Adrenal gland (tissue), 12 donors: ENCODE results near the gene PRPF19. TPM values are rescaled to one million over a fixed set of nuclear protein-coding genes. Genes with fewer than 3 reads are reported as not detected.

Source experiments
- DNase-seq, 7 donors: peaks; one replicate each; pipeline ENCODE4 v3.0.0-alpha.2; 2019 to 2020
- H3K27ac ChIP-seq, 5 donors: fragments of 200-600 bp; sonication (generic) in 4 of 5; 1 replicate in 3 of 5; 2 replicates in 2 of 5; pipeline versions ENCODE4 v1.5.1 to v1.8.0; 2016 to 2020; ENCODE audit warnings: mild to moderate bottlenecking in 1 of 5
- H3K27me3 ChIP-seq: fragments of 200-600 bp; 2 replicates; pipeline ENCODE4 v1.8.0; 2021
- H3K36me3 ChIP-seq, 2 donors: fragments of 200-600 bp; replicated peaks in 1 of 2; 1 replicate in 1 of 2; 2 replicates in 1 of 2; pipeline versions ENCODE4 v1.5.1 to v1.8.0; 2018 to 2022
- H3K4me1 ChIP-seq, 2 donors: fragments of 200-600 bp; replicated peaks in 1 of 2; 1 replicate in 1 of 2; 2 replicates in 1 of 2; pipeline versions ENCODE4 v1.5.1 to v1.8.0; 2018 to 2021
- H3K4me3 ChIP-seq, 4 donors: fragments of 200-600 bp; sonication (generic) in 3 of 4; one replicate each; pipeline ENCODE4 v1.5.1; 2016 to 2018
- H3K9me3 ChIP-seq, 3 donors: fragments of 200-600 bp; sonication (generic) in 1 of 3; replicated peaks in 1 of 3; 1 replicate in 2 of 3; 2 replicates in 1 of 3; pipeline versions ENCODE4 v1.5.1 to v1.8.0; 2016 to 2021
- POLR2A ChIP-seq, 2 donors: fragments of 450-650 bp; IDR thresholded peaks; one replicate each; pipeline ENCODE4 v1.6.1; 2017; ENCODE audit warnings: antibody characterized with exemption in 2 of 2, mild to moderate bottlenecking in 2 of 2, moderate library complexity in 1 of 2
- WGBS, 4 donors: extraction: QIAGEN DNeasy Blood & Tissue Kit in 2 of 4; methylation state at CpG; one replicate each; pipeline versions ENCODE4 v1.1.5 to v1.1.7; 2013 to 2017; 5-methylcytosine and 5-hydroxymethylcytosine counted together
- intact Hi-C, 2 donors: fragments of 100-400 bp; cut with DNase I; formaldehyde crosslinking; loops; one replicate each; pipeline versions ENCODE4 v1.14.1 to v1.15.0; 2022 to 2023
- polyA plus RNA-seq, 3 donors: library from polyadenylated mRNA; stranded (reverse); fragments of 200-250 nt in 2 of 3; fragments of 350-450 nt in 1 of 3; fragmentation: Illumina TruSeq in 1 of 3; extraction: RNeasy Lipid Tissue Mini Kit (QIAGEN cat#74804) in 1 of 3; gene quantifications; one replicate each; pipeline ENCODE4 v1.2.3, GENCODE V29; 2013 to 2014
- total RNA-seq, 9 donors: library from RNA; depleted of rRNA in 4 of 9; stranded (reverse); fragments of >200 nt in 4 of 9; fragments of 120-200 nt in 1 of 9; fragmentation: NEBNext Ultra II Directional in 1 of 9; extraction: Animal tissue kit (Norgen Biotek cat#: 25700) in 1 of 9; gene quantifications; one replicate each; pipeline versions ENCODE4 v1.1.0 to v1.2.4, GENCODE V29; 2013 to 2023
- TF ChIP-seq, protein P1 (sequence below), 6 experiments: fragments of 450-650 bp in 4 of 6; fragments of 200-600 bp in 2 of 6; sonication (generic) in 1 of 6; IDR thresholded peaks; 1 replicate in 5 of 6; 2 replicates in 1 of 6; pipeline versions ENCODE4 v1.5.1 to v1.8.0; 2016 to 2021; ENCODE audit warnings: antibody characterized with exemption in 6 of 6, mild to moderate bottlenecking in 2 of 6, moderate library complexity in 1 of 6
- donor health status: healthy with polysubstance abuse.
- donor health status: Bipolar disorder and iron deficiency.
- donor health status: DM: yes; HTN: yes; CAD: no.
- donor health status: DM: no; HTN: no; CAD: no.
- donor health status: DM: no; HTN: no; CAD: no.
- donor health status: DM: yes; HTN: yes; CAD: no.

Gene PRPF19
- total and polyA plus RNA-seq, 12 donors, result 45.5 to 129 (median 100.0) TPM

DNA sequence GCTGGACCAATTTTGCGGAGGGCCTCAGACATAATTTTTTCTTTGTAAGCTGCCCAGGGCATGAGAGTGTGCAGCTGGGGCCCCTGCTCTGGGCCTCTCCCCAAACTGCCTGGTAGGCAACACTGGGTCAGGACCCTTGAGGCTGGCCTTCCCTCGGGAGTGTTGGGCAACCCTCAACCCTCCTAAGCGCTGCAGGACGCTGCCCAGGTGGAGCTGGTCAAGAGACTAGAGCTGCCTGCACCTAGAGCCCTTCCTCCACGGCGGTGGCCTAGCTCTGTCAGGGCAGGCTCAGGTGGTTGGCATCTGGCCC, 17.4 kb upstream of the PRPF19 start:
- intact Hi-C loops, result no loop called here
- no peaks in the 10 kb centered on the region for H3K9me3 ChIP-seq
- WGBS, 4 donors, result 47 to 65% (median 53%) methylated on average over 5 to 6 of the region's 6 CpGs
- peaks cover 0 to 34% of the 10 kb centered on the region in 2 donors for H3K36me3 ChIP-seq
- TF ChIP-seq, protein P1, sequence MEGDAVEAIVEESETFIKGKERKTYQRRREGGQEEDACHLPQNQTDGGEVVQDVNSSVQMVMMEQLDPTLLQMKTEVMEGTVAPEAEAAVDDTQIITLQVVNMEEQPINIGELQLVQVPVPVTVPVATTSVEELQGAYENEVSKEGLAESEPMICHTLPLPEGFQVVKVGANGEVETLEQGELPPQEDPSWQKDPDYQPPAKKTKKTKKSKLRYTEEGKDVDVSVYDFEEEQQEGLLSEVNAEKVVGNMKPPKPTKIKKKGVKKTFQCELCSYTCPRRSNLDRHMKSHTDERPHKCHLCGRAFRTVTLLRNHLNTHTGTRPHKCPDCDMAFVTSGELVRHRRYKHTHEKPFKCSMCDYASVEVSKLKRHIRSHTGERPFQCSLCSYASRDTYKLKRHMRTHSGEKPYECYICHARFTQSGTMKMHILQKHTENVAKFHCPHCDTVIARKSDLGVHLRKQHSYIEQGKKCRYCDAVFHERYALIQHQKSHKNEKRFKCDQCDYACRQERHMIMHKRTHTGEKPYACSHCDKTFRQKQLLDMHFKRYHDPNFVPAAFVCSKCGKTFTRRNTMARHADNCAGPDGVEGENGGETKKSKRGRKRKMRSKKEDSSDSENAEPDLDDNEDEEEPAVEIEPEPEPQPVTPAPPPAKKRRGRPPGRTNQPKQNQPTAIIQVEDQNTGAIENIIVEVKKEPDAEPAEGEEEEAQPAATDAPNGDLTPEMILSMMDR (IDR thresholded peaks at IDR 0.05), result no peak
- no peak for TF ChIP-seq POLR2A (IDR thresholded peaks at IDR 0.05)
- no peaks in the 10 kb centered on the region for H3K27me3 ChIP-seq
- DNase-seq, result no peak
- H3K27ac ChIP-seq, result no peak overlapping the region
- peak overlapping the region in 1 of 4 donors; percentile 90 for H3K4me3 ChIP-seq
- peaks cover 15 to 33% of the 10 kb centered on the region in 2 donors for H3K4me1 ChIP-seq

DNA sequence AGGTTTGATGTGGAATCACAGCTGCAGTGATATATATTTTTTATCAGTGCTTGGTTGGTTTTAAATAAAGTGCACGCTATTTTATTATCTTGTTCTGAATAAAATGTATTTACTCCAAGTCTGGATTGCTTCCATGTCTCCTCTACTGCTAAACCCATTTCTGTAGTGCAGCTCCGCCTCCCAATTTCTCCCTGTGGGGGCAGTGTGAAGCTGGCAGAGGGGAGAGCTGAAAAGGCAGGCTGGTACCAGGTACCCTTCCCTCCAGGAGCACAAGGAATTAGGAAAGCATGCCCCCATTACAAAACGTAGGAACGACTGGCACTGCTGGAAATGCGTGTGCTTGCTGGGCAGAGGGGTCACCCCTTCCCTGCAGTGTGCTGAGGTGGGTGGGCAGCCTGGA, 16.9 kb upstream of the PRPF19 start:
- TF ChIP-seq, protein P1 (IDR thresholded peaks at IDR 0.05), result no peak
- H3K27me3 ChIP-seq, result no peaks in the 10 kb centered on the region
- H3K4me1 ChIP-seq, result peaks cover 17 to 38% of the 10 kb centered on the region in 2 donors
- peaks cover 0 to 34% of the 10 kb centered on the region in 2 donors for H3K36me3 ChIP-seq
- intact Hi-C loops, result no loop called here
- DNase-seq, result no peak
- no peak overlapping the region for H3K27ac ChIP-seq
- H3K4me3 ChIP-seq, result no peak overlapping the region
- no peaks in the 10 kb centered on the region for H3K9me3 ChIP-seq
- 81 to 94% (median 88%) methylated on average over 2 to 5 of the region's 5 CpGs for WGBS, 4 donors

DNA sequence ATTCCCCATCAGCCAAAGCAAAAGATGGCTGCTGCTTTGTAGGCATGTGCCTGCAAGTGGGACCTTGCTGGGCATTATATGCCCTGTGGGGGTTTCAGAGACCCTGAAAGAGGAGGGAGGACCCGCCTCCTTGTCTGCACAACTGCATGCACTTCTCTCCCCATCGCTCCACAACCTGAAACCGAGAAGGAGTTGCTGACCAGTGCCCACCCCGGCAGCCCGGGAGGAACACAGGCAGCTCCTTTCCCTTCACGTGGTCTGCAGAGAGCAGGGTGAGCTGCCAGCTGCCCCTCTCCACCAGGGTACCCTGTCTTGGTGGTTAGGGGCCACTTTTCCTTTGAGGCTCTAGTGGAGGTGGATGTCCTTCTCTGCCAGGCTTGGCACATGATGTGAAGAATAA, 16.5 kb upstream of the PRPF19 start:
- H3K36me3 ChIP-seq, result peaks cover 0 to 34% of the 10 kb centered on the region in 2 donors
- H3K9me3 ChIP-seq, result no peaks in the 10 kb centered on the region
- H3K27me3 ChIP-seq, result no peaks in the 10 kb centered on the region
- TF ChIP-seq, protein P1 (IDR thresholded peaks at IDR 0.05), result no peak
- no peak for TF ChIP-seq POLR2A (IDR thresholded peaks at IDR 0.05)
- no peak overlapping the region for H3K4me3 ChIP-seq
- peaks cover 19 to 40% of the 10 kb centered on the region in 2 donors for H3K4me1 ChIP-seq
- DNase-seq, result no peak
- intact Hi-C loops, result no loop called here
- no peak overlapping the region for H3K27ac ChIP-seq
- WGBS, 4 donors, result 93 to 97% (median 93%) methylated on average over 5 to 6 of the region's 6 CpGs; no CpG with 5 or more reads in 1 of the 4 donors

DNA sequence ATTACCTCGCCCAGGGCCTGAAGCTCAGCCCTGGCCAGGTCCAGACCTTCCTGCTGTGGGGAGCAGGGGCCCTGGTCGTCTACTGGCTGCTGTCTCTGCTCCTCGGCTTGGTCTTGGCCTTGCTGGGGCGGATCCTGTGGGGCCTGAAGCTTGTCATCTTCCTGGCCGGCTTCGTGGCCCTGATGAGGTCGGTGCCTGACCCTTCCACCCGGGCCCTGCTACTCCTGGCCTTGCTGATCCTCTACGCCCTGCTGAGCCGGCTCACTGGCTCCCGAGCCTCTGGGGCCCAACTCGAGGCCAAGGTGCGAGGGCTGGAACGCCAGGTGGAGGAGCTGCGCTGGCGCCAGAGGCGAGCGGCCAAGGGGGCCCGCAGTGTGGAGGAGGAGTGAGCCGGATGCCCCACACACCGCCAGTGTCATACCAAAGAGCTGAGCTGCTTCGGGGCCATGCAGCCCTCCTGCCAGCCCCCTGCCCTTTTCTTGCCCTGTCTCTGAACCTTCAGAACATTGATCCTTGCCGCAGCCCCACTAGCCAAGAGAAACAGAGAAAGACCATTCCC, 15.5 kb upstream of the PRPF19 start:
- Histone ChIP-seq H3K36me3 (peaks cover 0 to 34% of the 10 kb centered on the region in 2 donors), H3K27me3 (no peaks in the 10 kb centered on the region), H3K27ac (no peak overlapping the region), H3K4me1 (peaks cover 19 to 42% of the 10 kb centered on the region in 2 donors), H3K9me3 (no peaks in the 10 kb centered on the region), H3K4me3 (no peak overlapping the region)
- DNase-seq, result no peak
- WGBS, 4 donors, result 56 to 81% (median 76%) methylated on average over 6 to 23 of the region's 23 CpGs
- intact Hi-C loops, result no loop called here
- TF ChIP-seq POLR2A (IDR thresholded peaks at IDR 0.05), result no peak
- TF ChIP-seq, protein P1 (IDR thresholded peaks at IDR 0.05), result no peak
